OCI-LY3 (cell line): ENCODE results near the gene ZSCAN10.

Experiments used
- H2AFZ ChIP-seq: fragments of 200-600, 300-600 bp; shearing (Covaris generic); 2 replicates; pipeline ENCODE4 v1.6.0; 2014; ENCODE audit warnings: antibody characterized with exemption, low read depth, low read length
- H3K27ac ChIP-seq: fragments of 200-600, 300-600 bp; sonication (generic); 2 replicates; pipeline ENCODE4 v1.5.1; 2014; ENCODE audit warnings: mild to moderate bottlenecking, low read length, moderate library complexity, mixed read lengths
- H3K27me3 ChIP-seq: fragments of 200-600, 300-600 bp; sonication (generic); 2 replicates; pipeline ENCODE4 v1.6.1; 2014; ENCODE audit warnings: low read depth, low read length, mixed read lengths
- H3K36me3 ChIP-seq: fragments of 200-600, 300-600 bp; sonication (generic); replicated peaks from 2 replicates; pipeline ENCODE3; 2014; ENCODE audit warnings: low read depth, low read length, mixed read lengths
- H3K4me1 ChIP-seq: fragments of 300-600, 200-600 bp; sonication (generic); 2 replicates; pipeline ENCODE4 v1.6.1; 2014; ENCODE audit warnings: low read length, mixed read lengths
- H3K4me2 ChIP-seq: fragments of 200-600, 300-600 bp; sonication (generic); 2 replicates; pipeline ENCODE4 v1.6.1; 2014; ENCODE audit warnings: low read length, mixed read lengths
- H3K4me3 ChIP-seq: fragments of 300-600, 200-600 bp; sonication (generic); 2 replicates; pipeline ENCODE4 v1.5.1; 2014; ENCODE audit warnings: antibody characterized with exemption, mild to moderate bottlenecking, low read length, moderate library complexity
- H3K79me2 ChIP-seq: fragments of 300-600, 200-600 bp; shearing (Covaris generic); 2 replicates; pipeline ENCODE4 v1.6.1; 2014; ENCODE audit warnings: mild to moderate bottlenecking, low read length, mixed read lengths
- H3K9ac ChIP-seq: fragments of 300-600, 200-600 bp; shearing (Covaris generic); 2 replicates; pipeline ENCODE4 v1.6.0; 2014; ENCODE audit warnings: mild to moderate bottlenecking, low read length, moderate library complexity
- H3K9me3 ChIP-seq: fragments of 200-600, 300-600 bp; shearing (Covaris generic); 2 replicates; pipeline ENCODE4 v1.6.1; 2014; ENCODE audit warnings: low read length, mixed read lengths; ENCODE audit not compliant: insufficient read depth
- H4K20me1 ChIP-seq: fragments of 200-600, 300-600 bp; sonication (generic); 2 replicates; pipeline ENCODE4 v1.6.1; 2016; ENCODE audit warnings: low read length, mixed read lengths; ENCODE audit not compliant: insufficient read depth
- EZH2phosphoT487 ChIP-seq: fragments of 200-600 bp; shearing (Covaris generic); IDR thresholded peaks from 2 replicates; pipeline ENCODE4 v1.6.1; 2018; ENCODE audit warnings: antibody characterized with exemption, mixed run types, low read depth
- TF ChIP-seq, protein P1 (sequence below): fragments of 200-600, 300-600 bp; sonication (generic); IDR thresholded peaks from 2 replicates; pipeline ENCODE4 v1.5.1; 2014; ENCODE audit warnings: antibody characterized with exemption, low read length, low read depth

The ZSCAN10 gene

DNA sequence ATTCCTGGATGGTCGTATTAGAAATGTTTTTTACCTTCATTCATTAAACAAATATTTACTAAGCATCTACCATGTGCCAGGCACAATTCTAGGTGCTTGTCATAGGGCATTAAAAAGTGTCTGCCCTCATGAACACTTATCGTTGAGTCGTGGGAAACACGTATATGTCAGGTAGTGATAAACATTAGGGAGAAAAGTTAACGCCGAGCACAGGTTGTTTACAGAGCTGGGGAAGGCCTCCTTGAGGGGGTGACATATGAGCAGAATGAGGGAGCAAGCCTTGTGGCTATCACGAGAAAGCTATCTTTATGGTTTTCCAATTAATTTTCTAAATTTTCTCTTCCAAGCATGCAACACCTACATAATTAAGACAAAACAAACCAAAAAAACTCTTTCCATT is 34.8 kb upstream of the ZSCAN10 start:
- no peak overlapping the region for H2AFZ ChIP-seq
- peak overlapping the region; percentile 89 for H3K4me3 ChIP-seq
- H3K36me3 ChIP-seq: peaks cover 10% of the 10 kb centered on the region
- no peaks in the 10 kb centered on the region for H3K9me3 ChIP-seq
- H3K4me1 ChIP-seq: peaks cover 17% of the 10 kb centered on the region
- H3K79me2 ChIP-seq: peaks cover 40% of the 10 kb centered on the region
- peak overlapping the region; percentile 94 for H3K9ac ChIP-seq
- TF ChIP-seq, protein P1, sequence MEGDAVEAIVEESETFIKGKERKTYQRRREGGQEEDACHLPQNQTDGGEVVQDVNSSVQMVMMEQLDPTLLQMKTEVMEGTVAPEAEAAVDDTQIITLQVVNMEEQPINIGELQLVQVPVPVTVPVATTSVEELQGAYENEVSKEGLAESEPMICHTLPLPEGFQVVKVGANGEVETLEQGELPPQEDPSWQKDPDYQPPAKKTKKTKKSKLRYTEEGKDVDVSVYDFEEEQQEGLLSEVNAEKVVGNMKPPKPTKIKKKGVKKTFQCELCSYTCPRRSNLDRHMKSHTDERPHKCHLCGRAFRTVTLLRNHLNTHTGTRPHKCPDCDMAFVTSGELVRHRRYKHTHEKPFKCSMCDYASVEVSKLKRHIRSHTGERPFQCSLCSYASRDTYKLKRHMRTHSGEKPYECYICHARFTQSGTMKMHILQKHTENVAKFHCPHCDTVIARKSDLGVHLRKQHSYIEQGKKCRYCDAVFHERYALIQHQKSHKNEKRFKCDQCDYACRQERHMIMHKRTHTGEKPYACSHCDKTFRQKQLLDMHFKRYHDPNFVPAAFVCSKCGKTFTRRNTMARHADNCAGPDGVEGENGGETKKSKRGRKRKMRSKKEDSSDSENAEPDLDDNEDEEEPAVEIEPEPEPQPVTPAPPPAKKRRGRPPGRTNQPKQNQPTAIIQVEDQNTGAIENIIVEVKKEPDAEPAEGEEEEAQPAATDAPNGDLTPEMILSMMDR: no peak
- no peak for TF ChIP-seq EZH2phosphoT487
- H3K4me2 ChIP-seq: peak overlapping the region; percentile 100
- no peaks in the 10 kb centered on the region for H3K27me3 ChIP-seq
- peak overlapping the region; percentile 68; the same call in 1 of the 2 replicates for H3K27ac ChIP-seq
- no peaks in the 10 kb centered on the region for H4K20me1 ChIP-seq

DNA sequence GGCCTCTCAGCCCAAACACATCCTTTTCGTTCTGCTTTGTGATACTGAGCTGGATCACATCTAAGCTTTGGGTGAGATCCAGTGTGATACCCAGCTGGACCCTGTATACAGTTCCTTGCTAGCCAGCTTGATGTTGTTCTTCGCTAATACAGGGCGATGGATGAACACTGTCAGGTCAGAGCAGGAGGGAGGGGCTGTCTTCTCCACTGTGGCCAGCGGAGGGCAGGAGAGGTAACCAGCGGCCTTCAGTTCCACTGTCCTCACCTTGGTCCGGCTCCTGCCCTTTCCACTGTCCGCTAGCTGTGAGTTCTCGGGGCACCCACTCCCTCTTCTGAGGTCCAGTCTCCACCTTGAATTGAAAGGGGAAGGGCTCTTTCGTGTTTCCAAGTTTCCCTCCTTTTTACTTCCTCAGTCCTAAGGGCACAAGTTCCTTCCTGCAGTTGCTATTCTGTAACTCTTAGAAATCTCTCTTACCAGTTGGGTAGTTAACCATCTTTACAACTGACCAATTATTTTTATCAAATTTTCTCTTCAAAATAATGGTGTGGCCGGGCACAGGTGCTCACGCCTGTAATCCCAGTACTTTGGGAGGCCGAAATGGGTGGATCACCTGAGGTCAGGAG is 32.8 kb upstream of the ZSCAN10 start:
- no peak overlapping the region for H3K9ac ChIP-seq
- no peaks in the 10 kb centered on the region for H4K20me1 ChIP-seq
- no peak overlapping the region for H3K27ac ChIP-seq
- H3K4me1 ChIP-seq: peaks cover 17% of the 10 kb centered on the region
- H3K4me2 ChIP-seq: no peak overlapping the region
- H3K79me2 ChIP-seq: peaks cover 40% of the 10 kb centered on the region
- H3K36me3 ChIP-seq: peaks cover 20% of the 10 kb centered on the region
- H3K27me3 ChIP-seq: no peaks in the 10 kb centered on the region
- no peaks in the 10 kb centered on the region for H3K9me3 ChIP-seq
- no peak overlapping the region for H3K4me3 ChIP-seq
- no peak overlapping the region for H2AFZ ChIP-seq
- no peak for TF ChIP-seq EZH2phosphoT487
- TF ChIP-seq, protein P1: peak; percentile 49

DNA sequence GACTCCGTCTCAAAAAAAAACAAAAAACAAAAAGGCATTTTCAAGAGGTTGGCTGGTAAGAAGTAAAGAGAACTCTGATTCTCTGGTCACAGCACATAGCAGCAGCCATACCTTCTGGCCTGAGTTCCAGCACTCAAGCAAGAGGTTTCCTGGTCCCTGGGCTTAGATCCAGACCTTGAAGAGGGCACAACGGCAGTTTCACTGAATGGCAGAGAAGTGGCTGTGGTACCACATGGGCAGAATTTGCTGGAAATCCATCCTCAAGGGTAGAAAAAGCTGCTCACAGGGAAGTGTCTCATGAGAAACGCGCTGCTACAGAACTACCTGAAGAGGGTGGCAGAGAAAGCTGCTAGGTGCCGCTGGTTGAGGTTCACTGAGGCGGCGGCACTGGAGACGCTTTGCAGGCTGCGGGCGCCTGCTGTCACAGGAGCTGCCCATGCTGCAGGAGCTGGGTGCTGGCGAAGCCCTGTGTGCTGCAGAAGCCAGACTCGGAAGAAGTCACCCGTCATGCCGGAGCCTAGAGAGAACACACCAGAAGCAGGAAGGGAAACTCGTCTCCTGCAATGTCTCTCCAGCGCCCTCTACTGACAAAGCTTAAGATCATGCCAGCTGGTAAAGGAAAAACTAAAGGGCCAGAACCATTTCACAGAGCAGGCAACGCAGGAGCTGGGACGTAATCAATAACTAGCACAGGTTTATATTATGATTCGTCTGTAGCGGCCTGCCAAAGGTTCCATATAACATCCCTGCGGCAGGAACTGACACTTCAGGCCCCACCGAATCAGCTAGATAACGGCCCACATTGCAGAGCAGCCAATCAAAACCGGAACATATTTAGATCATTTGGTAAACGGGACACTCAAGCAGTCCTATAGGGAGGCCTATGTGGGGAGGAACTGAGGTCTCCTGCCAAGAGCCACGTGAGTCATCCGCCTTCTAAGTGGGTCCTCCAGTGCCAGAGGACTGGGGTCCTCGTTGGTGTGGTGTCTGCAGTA is 30.3 kb upstream of the ZSCAN10 start:
- H3K4me3 ChIP-seq: peak overlapping the region; percentile 82
- no peak overlapping the region for H2AFZ ChIP-seq
- no peaks in the 10 kb centered on the region for H3K27me3 ChIP-seq
- peaks cover 28% of the 10 kb centered on the region for H3K79me2 ChIP-seq
- no peaks in the 10 kb centered on the region for H4K20me1 ChIP-seq
- peaks cover 20% of the 10 kb centered on the region for H3K36me3 ChIP-seq
- peak overlapping the region; percentile 61 for H3K9ac ChIP-seq
- peak overlapping the region; percentile 97 for H3K4me2 ChIP-seq
- H3K4me1 ChIP-seq: peaks cover 15% of the 10 kb centered on the region
- peak overlapping the region; percentile 39 for H3K27ac ChIP-seq
- H3K9me3 ChIP-seq: no peaks in the 10 kb centered on the region
- no peak for TF ChIP-seq EZH2phosphoT487
- TF ChIP-seq, protein P1: peak; percentile 86

DNA sequence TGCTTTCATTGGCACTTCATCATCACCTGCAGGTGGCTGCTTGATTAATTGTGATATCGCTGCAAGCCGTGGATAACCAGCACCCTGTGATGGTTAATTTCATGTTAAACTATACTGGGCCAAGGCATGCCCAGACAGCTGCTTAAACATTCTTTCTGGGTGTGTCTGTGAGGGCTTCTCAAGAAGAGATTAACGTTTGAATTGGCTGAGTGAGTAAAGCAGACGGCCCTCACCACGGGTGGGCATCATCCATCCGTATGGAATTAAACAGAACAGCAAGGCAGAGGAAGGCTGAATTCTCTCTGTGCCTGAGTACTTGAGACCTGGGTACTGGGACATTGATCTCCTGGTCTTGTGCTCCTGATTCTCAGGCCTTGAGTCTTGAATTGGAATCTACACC is 28.7 kb upstream of the ZSCAN10 start:
- peaks cover 22% of the 10 kb centered on the region for H3K4me1 ChIP-seq
- no peaks in the 10 kb centered on the region for H4K20me1 ChIP-seq
- H3K9me3 ChIP-seq: no peaks in the 10 kb centered on the region
- no peak overlapping the region for H3K4me3 ChIP-seq
- no peak overlapping the region for H3K9ac ChIP-seq
- peaks cover 13% of the 10 kb centered on the region for H3K79me2 ChIP-seq
- peaks cover 4% of the 10 kb centered on the region; the same call in 1 of the 2 replicates for H3K27me3 ChIP-seq
- no peak overlapping the region for H2AFZ ChIP-seq
- H3K4me2 ChIP-seq: no peak overlapping the region
- TF ChIP-seq, protein P1: no peak
- TF ChIP-seq EZH2phosphoT487: no peak
- H3K27ac ChIP-seq: no peak overlapping the region
- H3K36me3 ChIP-seq: peaks cover 17% of the 10 kb centered on the region
